KMS-11 (cell line): ENCODE results near the gene SCN7A.
A peak's percentile ranks its signal among the peaks of the same experiment; 100 is the strongest.

Experiments used
- H2AFZ ChIP-seq: fragments of 200-600 bp; sonication (generic); 2 replicates; pipeline ENCODE4 v1.6.1; 2016; ENCODE audit warnings: antibody characterized with exemption, mixed run types, low read depth
- H3K27ac ChIP-seq: fragments of 200-600 bp; sonication (generic); 2 replicates; pipeline ENCODE4 v1.6.1; 2016; ENCODE audit warnings: mild to moderate bottlenecking, mixed run types
- H3K27me3 ChIP-seq: fragments of 200-600 bp; sonication (generic); 2 replicates; pipeline ENCODE4 v1.6.1; 2017; ENCODE audit warnings: mild to moderate bottlenecking, low read depth, mixed run types, moderate library complexity; ENCODE audit not compliant: insufficient read depth
- H3K36me3 ChIP-seq: fragments of 200-600 bp; sonication (generic); 2 replicates; pipeline ENCODE4 v1.6.1; 2017; ENCODE audit warnings: mild to moderate bottlenecking, mixed run types; ENCODE audit not compliant: insufficient read depth
- H3K4me1 ChIP-seq: fragments of 200-600 bp; sonication (generic); 2 replicates; pipeline ENCODE4 v1.6.1; 2016; ENCODE audit warnings: mild to moderate bottlenecking, low read depth, mixed run types; ENCODE audit not compliant: poor library complexity, severe bottlenecking
- H3K4me2 ChIP-seq: fragments of 200-600 bp; sonication (generic); 2 replicates; pipeline ENCODE4 v1.7.0; 2016; ENCODE audit warnings: mild to moderate bottlenecking, mixed run types
- H3K4me3 ChIP-seq: fragments of 200-600 bp; sonication (generic); IDR thresholded peaks from 2 replicates; pipeline ENCODE4 v1.6.1; 2017; ENCODE audit warnings: low read depth, low read length, mixed read lengths; ENCODE audit not compliant: insufficient read depth
- H3K79me2 ChIP-seq: fragments of 200-600 bp; sonication (generic); 2 replicates; pipeline ENCODE4 v1.6.1; 2016; ENCODE audit warnings: low read depth, mixed run types; ENCODE audit not compliant: insufficient read depth
- H3K9ac ChIP-seq: fragments of 200-600 bp; sonication (generic); 2 replicates; pipeline ENCODE4 v1.6.1; 2016; ENCODE audit warnings: mild to moderate bottlenecking, mixed run types
- H4K20me1 ChIP-seq: fragments of 200-600 bp; sonication (generic); 2 replicates; pipeline ENCODE4 v1.6.1; 2016; ENCODE audit warnings: mild to moderate bottlenecking, mixed run types; ENCODE audit not compliant: insufficient read depth
- TF ChIP-seq, protein P1 (sequence below): fragments of 200-600 bp; sonication (generic); conservative IDR thresholded peaks from 2 replicates; pipeline ENCODE4 v1.6.1; 2017; ENCODE audit warnings: low read depth, mild to moderate bottlenecking, antibody characterized with exemption, low read length, moderate library complexity, mixed read lengths

SCN7A gene

DNA sequence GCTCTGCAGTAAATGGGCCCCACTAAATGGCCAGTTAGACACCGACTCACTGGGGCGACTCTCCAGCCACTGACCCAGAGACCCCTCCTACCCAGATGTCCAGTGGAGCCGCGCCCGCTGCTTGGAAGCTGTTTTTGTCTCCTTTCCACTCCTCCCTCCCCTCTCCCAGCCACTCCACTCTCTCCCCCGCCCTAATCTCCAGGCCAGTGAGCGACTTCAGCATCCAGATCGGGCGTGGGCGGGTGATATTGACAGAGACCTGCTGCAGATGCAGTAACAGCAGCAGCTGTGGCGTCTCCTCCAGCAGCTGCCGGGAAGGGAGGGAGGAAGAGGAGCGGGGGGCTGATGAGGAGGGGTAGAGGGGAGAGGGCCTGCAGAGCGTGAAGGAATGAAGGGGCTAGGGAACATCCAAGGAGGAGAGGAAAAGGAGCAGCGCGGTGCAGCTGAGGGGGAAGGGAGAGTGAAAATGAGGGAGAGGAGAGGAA lies at the start of gene SCN7A:
SCN7A (minus strand) TSS at position 110 of the 485 bp plus-strand sequence. CDS start 16,553 bp downstream, outside the sequence.
- Histone ChIP-seq H3K4me1 (no peaks in the 10 kb centered on the region), H3K79me2 (no peaks in the 10 kb centered on the region), H3K36me3 (no peaks in the 10 kb centered on the region), H3K4me2 (no peak within 1 kb of the TSS), H3K9ac (no peak within 1 kb of the TSS), H3K4me3 (no peak within 1 kb of the TSS), H4K20me1 (no peaks in the 10 kb centered on the region), H3K27ac (no peak within 1 kb of the TSS), H2AFZ (no peak within 1 kb of the TSS), H3K27me3 (no peaks in the 10 kb centered on the region)
- TF ChIP-seq, protein P1, sequence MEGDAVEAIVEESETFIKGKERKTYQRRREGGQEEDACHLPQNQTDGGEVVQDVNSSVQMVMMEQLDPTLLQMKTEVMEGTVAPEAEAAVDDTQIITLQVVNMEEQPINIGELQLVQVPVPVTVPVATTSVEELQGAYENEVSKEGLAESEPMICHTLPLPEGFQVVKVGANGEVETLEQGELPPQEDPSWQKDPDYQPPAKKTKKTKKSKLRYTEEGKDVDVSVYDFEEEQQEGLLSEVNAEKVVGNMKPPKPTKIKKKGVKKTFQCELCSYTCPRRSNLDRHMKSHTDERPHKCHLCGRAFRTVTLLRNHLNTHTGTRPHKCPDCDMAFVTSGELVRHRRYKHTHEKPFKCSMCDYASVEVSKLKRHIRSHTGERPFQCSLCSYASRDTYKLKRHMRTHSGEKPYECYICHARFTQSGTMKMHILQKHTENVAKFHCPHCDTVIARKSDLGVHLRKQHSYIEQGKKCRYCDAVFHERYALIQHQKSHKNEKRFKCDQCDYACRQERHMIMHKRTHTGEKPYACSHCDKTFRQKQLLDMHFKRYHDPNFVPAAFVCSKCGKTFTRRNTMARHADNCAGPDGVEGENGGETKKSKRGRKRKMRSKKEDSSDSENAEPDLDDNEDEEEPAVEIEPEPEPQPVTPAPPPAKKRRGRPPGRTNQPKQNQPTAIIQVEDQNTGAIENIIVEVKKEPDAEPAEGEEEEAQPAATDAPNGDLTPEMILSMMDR: no peak

DNA sequence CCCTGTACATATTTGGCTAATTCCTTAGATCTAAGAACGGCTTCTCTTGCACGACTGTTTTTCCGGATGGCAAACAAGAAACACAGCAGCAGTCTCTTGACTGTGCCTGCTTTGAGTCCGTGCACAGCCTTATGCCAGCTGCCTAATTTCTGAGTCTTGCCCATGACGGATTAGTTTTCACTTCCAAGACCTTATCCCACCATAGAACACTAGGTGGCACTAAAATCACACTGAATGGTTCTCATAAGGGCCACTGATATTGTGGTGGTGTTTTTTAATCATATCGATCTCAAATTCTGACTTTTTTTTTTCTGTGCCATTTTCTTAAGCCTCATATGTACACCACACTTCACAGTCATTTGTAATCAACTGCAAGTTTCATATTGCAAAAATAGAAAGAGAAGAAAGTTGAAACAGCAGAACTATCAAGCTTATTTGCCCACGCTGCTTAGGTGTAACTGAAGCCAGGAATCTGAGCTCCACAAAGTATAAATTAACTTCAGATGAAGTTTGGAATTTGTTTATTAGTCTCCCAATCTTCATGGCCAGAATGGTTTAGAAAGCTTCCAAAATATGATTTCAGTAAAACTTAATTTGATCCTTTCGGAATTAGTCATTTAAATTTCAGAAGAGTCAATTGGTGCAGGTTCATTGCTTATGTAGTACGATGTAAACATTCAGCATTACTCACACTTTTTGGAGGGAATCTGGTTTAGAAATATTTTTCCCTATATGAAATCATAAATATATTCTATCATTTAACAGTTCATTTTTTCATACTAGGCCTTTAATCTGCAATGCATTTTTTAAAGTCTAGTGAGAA lies 45.5 kb upstream of the SCN7A start:
- H3K79me2 ChIP-seq: no peaks in the 10 kb centered on the region
- H3K4me1 ChIP-seq: peaks cover 4% of the 10 kb centered on the region
- H3K9ac ChIP-seq: no peak overlapping the region
- no peak overlapping the region for H3K27ac ChIP-seq
- no peak overlapping the region for H3K4me3 ChIP-seq
- H3K36me3 ChIP-seq: no peaks in the 10 kb centered on the region
- TF ChIP-seq, protein P1: peak; percentile 83
- H4K20me1 ChIP-seq: no peaks in the 10 kb centered on the region
- H3K4me2 ChIP-seq: peak overlapping the region; percentile 14; the same call in 1 of the 2 replicates
- H3K27me3 ChIP-seq: no peaks in the 10 kb centered on the region
- peak overlapping the region; percentile 35; the same call in 1 of the 2 replicates for H2AFZ ChIP-seq

- Histone ChIP-seq H3K9ac (no peak overlapping the region), H3K4me2 (no peak overlapping the region), H3K36me3 (no peaks in the 10 kb centered on the region), H2AFZ (no peak overlapping the region), H3K27me3 (no peaks in the 10 kb centered on the region), H3K4me1 (peaks cover 4% of the 10 kb centered on the region), H3K27ac (no peak overlapping the region), H3K79me2 (no peaks in the 10 kb centered on the region), H3K4me3 (no peak overlapping the region), H4K20me1 (no peaks in the 10 kb centered on the region)
- TF ChIP-seq, protein P1: no peak
These were observed 42.1 kb upstream of the SCN7A start for GRCh38 chr2:166536111-166536510.

DNA sequence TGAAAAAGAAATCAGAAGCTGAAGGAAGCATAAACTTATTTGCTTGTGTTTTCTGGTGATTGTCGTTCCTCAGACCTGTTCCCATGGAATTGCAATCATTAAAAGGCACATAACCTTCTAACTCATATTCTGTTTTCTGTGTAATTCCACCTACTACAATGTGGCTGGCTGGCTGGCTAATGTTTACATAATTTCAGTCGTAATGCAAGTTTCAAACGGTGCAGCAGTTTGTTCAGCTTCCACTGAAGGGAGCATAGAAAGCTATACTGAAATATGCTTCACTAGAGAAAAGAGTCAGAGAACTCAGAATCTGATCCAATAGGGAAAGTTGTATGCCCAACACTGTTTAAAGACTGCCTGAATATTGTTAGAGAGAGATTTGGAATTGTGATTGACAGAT lies 27.1 kb upstream of the SCN7A start:
- Histone ChIP-seq H4K20me1 (no peaks in the 10 kb centered on the region), H3K4me3 (no peak overlapping the region), H3K9ac (no peak overlapping the region), H3K4me1 (no peaks in the 10 kb centered on the region), H3K27me3 (no peaks in the 10 kb centered on the region), H3K4me2 (no peak overlapping the region), H3K27ac (no peak overlapping the region), H2AFZ (no peak overlapping the region), H3K36me3 (no peaks in the 10 kb centered on the region), H3K79me2 (no peaks in the 10 kb centered on the region)
- TF ChIP-seq, protein P1: no peak
